Peyer's patch (tissue), 4 donors: ENCODE results near the gene ARHGAP28. TPM values are rescaled to one million over a fixed set of nuclear protein-coding genes. Genes with fewer than 3 reads are reported as not detected.

Source experiments
- DNase-seq, 3 donors: peaks; one replicate each; pipeline ENCODE4 v3.0.0-alpha.2; 2017 to 2019
- H3K27ac ChIP-seq, 4 donors: fragments of 200-600 bp; sonication (generic); one replicate each; pipeline ENCODE4 v1.5.1; 2016 to 2019
- H3K27me3 ChIP-seq, 2 donors: fragments of 200-600 bp; sonication (generic); one replicate each; pipeline ENCODE4 v1.5.1; 2019
- H3K36me3 ChIP-seq, 3 donors: fragments of 200-600 bp; sonication (generic); one replicate each; pipeline ENCODE4 v1.5.1; 2016 to 2019
- H3K4me1 ChIP-seq, 4 donors: fragments of 200-600 bp; sonication (generic); one replicate each; pipeline ENCODE4 v1.5.1; 2016 to 2019
- H3K4me3 ChIP-seq, 4 donors: fragments of 200-600 bp; sonication (generic); 1 replicate in 3 of 4; 2 replicates in 1 of 4; pipeline ENCODE4 v1.5.1; 2016 to 2019; ENCODE audit warnings: mild to moderate bottlenecking in 1 of 4
- H3K9me3 ChIP-seq, 4 donors: fragments of 200-600 bp; sonication (generic); one replicate each; pipeline ENCODE4 v1.5.1; 2016 to 2019; ENCODE audit warnings: mild to moderate bottlenecking in 1 of 4
- POLR2A ChIP-seq, 2 donors: fragments of 450-650 bp; IDR thresholded peaks; one replicate each; pipeline ENCODE4 v1.5.1; 2017; ENCODE audit warnings: antibody characterized with exemption in 2 of 2, mild to moderate bottlenecking in 2 of 2, moderate library complexity in 2 of 2
- total RNA-seq, 4 donors: library from RNA; depleted of rRNA; stranded (reverse); fragments of >200 nt; gene quantifications; one replicate each; pipeline ENCODE4 v1.1.0, GENCODE V29; 2016
- TF ChIP-seq, protein P1 (sequence below), 6 experiments: fragments of 450-650 bp in 4 of 6; fragments of 200-600 bp in 2 of 6; sonication (generic) in 1 of 6; IDR thresholded peaks; one replicate each; pipeline ENCODE4 v1.5.1; 2017 to 2019; ENCODE audit warnings: antibody characterized with exemption in 6 of 6, mild to moderate bottlenecking in 3 of 6, moderate library complexity in 1 of 6

Gene ARHGAP28
- total RNA-seq, 4 donors from 2014 or later, result 1.0 to 35.5 (median 3.3) TPM

DNA sequence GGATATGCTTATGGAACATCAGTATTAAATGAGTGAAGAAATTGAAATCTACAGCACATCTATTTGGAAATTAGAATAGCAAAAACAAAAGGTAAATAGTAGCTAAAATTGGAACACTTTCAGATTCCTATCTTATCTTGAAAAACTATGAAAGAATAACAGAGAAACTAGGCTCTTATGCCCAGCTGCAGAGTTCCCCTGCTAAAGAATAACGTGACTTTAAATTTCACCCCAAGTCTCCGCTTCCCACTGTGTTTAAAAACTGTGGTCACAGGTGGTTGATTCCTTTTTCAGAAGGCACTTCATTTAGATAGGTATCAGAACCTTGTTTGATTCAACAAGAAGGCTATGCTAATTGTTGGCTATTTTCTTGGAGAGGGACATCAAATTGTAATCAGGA, 30.1 kb downstream of the ARHGAP28 start:
- no peak for TF ChIP-seq POLR2A (IDR thresholded peaks at IDR 0.05)
- TF ChIP-seq, protein P1, sequence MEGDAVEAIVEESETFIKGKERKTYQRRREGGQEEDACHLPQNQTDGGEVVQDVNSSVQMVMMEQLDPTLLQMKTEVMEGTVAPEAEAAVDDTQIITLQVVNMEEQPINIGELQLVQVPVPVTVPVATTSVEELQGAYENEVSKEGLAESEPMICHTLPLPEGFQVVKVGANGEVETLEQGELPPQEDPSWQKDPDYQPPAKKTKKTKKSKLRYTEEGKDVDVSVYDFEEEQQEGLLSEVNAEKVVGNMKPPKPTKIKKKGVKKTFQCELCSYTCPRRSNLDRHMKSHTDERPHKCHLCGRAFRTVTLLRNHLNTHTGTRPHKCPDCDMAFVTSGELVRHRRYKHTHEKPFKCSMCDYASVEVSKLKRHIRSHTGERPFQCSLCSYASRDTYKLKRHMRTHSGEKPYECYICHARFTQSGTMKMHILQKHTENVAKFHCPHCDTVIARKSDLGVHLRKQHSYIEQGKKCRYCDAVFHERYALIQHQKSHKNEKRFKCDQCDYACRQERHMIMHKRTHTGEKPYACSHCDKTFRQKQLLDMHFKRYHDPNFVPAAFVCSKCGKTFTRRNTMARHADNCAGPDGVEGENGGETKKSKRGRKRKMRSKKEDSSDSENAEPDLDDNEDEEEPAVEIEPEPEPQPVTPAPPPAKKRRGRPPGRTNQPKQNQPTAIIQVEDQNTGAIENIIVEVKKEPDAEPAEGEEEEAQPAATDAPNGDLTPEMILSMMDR (IDR thresholded peaks at IDR 0.05), result no peak

DNA sequence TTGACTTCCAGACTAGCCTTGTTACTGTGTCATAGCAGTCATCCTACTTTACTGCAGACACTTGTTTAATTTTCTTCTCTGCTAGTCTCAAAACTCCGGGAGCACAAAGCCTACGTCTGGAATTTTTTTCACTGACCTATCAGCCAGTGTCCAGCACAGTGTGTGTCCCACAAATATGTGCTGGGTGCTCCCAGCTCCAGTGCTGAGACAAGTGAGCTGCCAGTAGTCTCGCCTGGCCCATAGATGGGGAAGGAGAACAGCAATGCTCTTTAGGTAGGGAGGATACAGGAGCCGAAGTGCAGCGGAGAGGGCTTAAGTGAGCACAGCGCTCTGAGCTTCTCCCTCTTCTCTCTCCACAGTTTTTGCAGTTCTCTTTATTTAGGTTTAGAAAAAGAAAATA, 34.0 kb downstream of the ARHGAP28 start:
- Histone ChIP-seq H3K4me3 (no peak overlapping the region), H3K4me1 (no peaks in the 10 kb centered on the region), H3K27me3 (no peaks in the 10 kb centered on the region), H3K27ac (no peak overlapping the region), H3K36me3 (no peaks in the 10 kb centered on the region), H3K9me3 (no peaks in the 10 kb centered on the region)
- TF ChIP-seq, protein P1 (IDR thresholded peaks at IDR 0.05), result no peak
- no peak for TF ChIP-seq POLR2A (IDR thresholded peaks at IDR 0.05)
- no peak for DNase-seq

More for the DNA sequence above, 30.1 kb downstream of the ARHGAP28 start:
- Histone ChIP-seq H3K4me1 (no peaks in the 10 kb centered on the region), H3K27me3 (no peaks in the 10 kb centered on the region), H3K4me3 (no peak overlapping the region), H3K36me3 (no peaks in the 10 kb centered on the region), H3K27ac (no peak overlapping the region), H3K9me3 (no peaks in the 10 kb centered on the region)
- DNase-seq, result no peak

DNA sequence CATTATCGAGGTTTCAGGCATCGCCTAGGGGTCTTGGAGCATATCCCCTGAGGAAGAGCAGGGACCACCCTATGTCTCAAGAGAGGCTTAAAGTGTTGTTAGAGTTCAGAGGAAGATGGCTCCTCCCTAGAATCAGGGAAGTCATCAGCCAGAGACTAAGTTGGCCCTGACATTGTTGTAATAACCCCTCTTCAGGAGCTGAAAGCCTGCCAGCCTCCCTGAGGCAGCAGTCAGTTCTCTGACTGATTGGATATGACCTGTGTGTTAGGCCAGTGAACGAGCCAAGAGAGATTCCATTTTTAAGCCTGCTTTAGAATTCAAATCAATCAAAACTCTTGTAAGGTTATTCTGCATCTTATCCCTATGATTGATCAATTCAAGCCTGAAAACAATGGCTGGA, 34.9 kb downstream of the ARHGAP28 start:
- Histone ChIP-seq H3K27me3 (no peaks in the 10 kb centered on the region), H3K27ac (no peak overlapping the region), H3K9me3 (no peaks in the 10 kb centered on the region), H3K4me3 (no peak overlapping the region), H3K36me3 (no peaks in the 10 kb centered on the region), H3K4me1 (no peaks in the 10 kb centered on the region)
- TF ChIP-seq, protein P1 (IDR thresholded peaks at IDR 0.05), result no peak
- TF ChIP-seq POLR2A (IDR thresholded peaks at IDR 0.05), result no peak
- DNase-seq, result no peak

DNA sequence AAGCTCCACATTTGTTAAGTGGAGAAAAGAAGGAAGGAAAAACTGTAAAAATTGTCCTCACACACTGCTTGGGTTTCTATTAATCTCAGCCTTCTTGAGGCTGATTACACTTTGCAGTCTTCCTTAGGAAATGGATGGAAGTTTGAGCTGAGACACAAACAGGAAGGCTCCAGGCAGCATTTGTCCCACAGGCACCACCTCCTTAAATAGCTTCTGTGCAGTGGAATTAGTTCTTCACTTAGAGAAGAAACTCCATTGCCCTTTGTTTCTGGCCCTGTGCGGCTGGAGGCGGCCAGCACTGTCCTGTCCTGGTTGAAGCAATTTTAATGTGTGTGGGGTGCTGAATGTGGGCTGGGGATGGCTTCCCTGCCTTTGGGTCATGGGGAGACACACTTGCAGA, 44.3 kb downstream of the ARHGAP28 start:
- no peaks in the 10 kb centered on the region for H3K4me1 ChIP-seq
- no peak overlapping the region for H3K4me3 ChIP-seq
- no peaks in the 10 kb centered on the region for H3K27me3 ChIP-seq
- TF ChIP-seq, protein P1 (IDR thresholded peaks at IDR 0.05), result no peak
- TF ChIP-seq POLR2A (IDR thresholded peaks at IDR 0.05), result no peak
- no peak for DNase-seq
- no peaks in the 10 kb centered on the region for H3K9me3 ChIP-seq
- no peaks in the 10 kb centered on the region for H3K36me3 ChIP-seq
- peak overlapping the region in 1 of 4 donors; percentile 8 for H3K27ac ChIP-seq

DNA sequence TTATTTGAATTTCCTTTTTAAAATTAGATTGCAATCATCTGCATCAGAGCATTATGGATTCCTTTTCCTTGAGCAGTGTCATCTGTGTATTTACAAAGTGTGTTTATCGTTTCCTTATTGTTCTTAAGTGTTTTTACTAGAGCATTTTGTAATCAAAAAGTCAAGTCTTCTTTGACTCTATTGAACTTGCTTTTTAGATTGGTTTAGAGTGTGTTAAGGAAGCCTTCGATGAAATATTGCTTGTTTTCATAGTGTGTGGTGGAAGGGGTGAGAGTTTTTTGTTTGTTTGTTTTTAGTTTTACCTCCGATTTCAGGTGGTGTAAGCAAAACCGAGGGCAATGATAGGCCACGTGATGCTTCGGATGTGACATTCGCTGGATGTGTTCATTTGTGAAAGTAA, 45.7 kb downstream of the ARHGAP28 start:
- H3K4me3 ChIP-seq, result no peak overlapping the region
- TF ChIP-seq, protein P1 (IDR thresholded peaks at IDR 0.05), result no peak
- TF ChIP-seq POLR2A (IDR thresholded peaks at IDR 0.05), result no peak
- H3K27ac ChIP-seq, result peak overlapping the region in 1 of 4 donors; percentile 60
- H3K36me3 ChIP-seq, result no peaks in the 10 kb centered on the region
- H3K27me3 ChIP-seq, result no peaks in the 10 kb centered on the region
- H3K4me1 ChIP-seq, result no peaks in the 10 kb centered on the region
- no peaks in the 10 kb centered on the region for H3K9me3 ChIP-seq
- no peak for DNase-seq

DNA sequence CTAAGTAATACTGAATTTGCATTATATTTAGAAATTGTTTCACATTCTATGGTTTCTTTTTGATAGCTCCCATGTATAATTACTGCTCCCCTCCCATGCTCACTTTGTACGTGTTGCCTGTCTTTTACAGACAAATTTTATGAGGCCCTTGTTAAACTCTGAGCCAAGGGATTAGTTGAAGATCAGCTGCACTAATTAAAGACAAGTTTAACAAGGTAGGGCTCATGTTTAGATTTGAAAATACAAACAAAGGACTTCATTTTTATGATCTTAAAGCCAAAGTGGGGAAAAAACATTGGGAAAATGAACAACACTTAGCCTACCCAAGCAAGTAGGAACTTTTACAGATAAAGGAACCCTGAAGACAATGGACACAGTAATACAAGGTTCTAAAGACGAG, 46.2 kb downstream of the ARHGAP28 start:
- H3K9me3 ChIP-seq, result no peaks in the 10 kb centered on the region
- no peaks in the 10 kb centered on the region for H3K4me1 ChIP-seq
- H3K27me3 ChIP-seq, result no peaks in the 10 kb centered on the region
- DNase-seq, result no peak
- H3K4me3 ChIP-seq, result no peak overlapping the region
- no peak for TF ChIP-seq POLR2A (IDR thresholded peaks at IDR 0.05)
- TF ChIP-seq, protein P1 (IDR thresholded peaks at IDR 0.05), result no peak
- H3K27ac ChIP-seq, result peak overlapping the region in 1 of 4 donors; percentile 60
- H3K36me3 ChIP-seq, result no peaks in the 10 kb centered on the region
